Neuronal stem cell (in vitro differentiated cells): ENCODE results near the gene KLK10.

Experiments
- DNase-seq: peaks from one replicate; pipeline ENCODE4 v3.0.0-alpha.2; 2013; ENCODE audit warnings: low spot score
- H2AFZ ChIP-seq: one replicate; pipeline ENCODE4 v1.6.1; 2013; ENCODE audit warnings: mild to moderate bottlenecking, low read length, inconsistent platforms
- H2AK5ac ChIP-seq: 2 replicates; pipeline ENCODE4 v1.6.1; 2013; ENCODE audit warnings: low read depth, mild to moderate bottlenecking, inconsistent platforms, low read length, moderate library complexity, mixed read lengths
- H2BK120ac ChIP-seq: 2 replicates; pipeline ENCODE4 v1.6.1; 2013; ENCODE audit warnings: low read depth, mild to moderate bottlenecking, inconsistent platforms, low read length, moderate library complexity, mixed read lengths
- H2BK12ac ChIP-seq: one replicate; pipeline ENCODE4 v1.6.1; 2013; ENCODE audit warnings: low read length, inconsistent platforms
- H2BK15ac ChIP-seq: 2 replicates; pipeline ENCODE4 v1.6.1; 2013; ENCODE audit warnings: mild to moderate bottlenecking, low read length, inconsistent platforms, mixed read lengths
- H2BK5ac ChIP-seq: one replicate; pipeline ENCODE4 v1.6.1; 2013; ENCODE audit warnings: inconsistent platforms, mild to moderate bottlenecking, low read length, moderate library complexity
- H3K14ac ChIP-seq: one replicate; pipeline ENCODE4 v1.6.1; 2013; ENCODE audit warnings: low read length, inconsistent platforms
- H3K18ac ChIP-seq: 2 replicates; pipeline ENCODE4 v1.6.1; 2013; ENCODE audit warnings: low read length, inconsistent platforms
- H3K23ac ChIP-seq: 2 replicates; pipeline ENCODE4 v1.6.1; 2013; ENCODE audit warnings: low read depth, mild to moderate bottlenecking, mixed read lengths, low read length, inconsistent platforms; ENCODE audit not compliant: poor library complexity
- H3K27ac ChIP-seq: replicated peaks from 3 replicates; pipeline ENCODE4 v1.5.1; 2013; ENCODE audit warnings: low read length, inconsistent platforms
- H3K27me3 ChIP-seq, 3 experiments: 2 replicates each; pipeline ENCODE4 v1.6.1; 2013; ENCODE audit warnings: low read length in 3 of 3, mild to moderate bottlenecking in 2 of 3, inconsistent platforms in 1 of 3, low read depth in 1 of 3, mixed read lengths in 1 of 3, moderate library complexity in 1 of 3; ENCODE audit not compliant: control insufficient read depth in 3 of 3, insufficient read depth in 3 of 3
- H3K36me3 ChIP-seq, 2 donors: replicated peaks in 1 of 2; 2 replicates each; pipeline ENCODE4 v1.6.1; 2013; ENCODE audit warnings: low read length in 2 of 2; ENCODE audit not compliant: control insufficient read depth in 2 of 2, insufficient read depth in 2 of 2
- H3K4ac ChIP-seq: 2 replicates; pipeline ENCODE4 v1.6.1; 2013; ENCODE audit warnings: inconsistent platforms, mild to moderate bottlenecking, low read length, moderate library complexity
- H3K4me1 ChIP-seq, 2 donors: 1 replicate in 1 of 2; 2 replicates in 1 of 2; pipeline ENCODE4 v1.6.1; 2013; ENCODE audit warnings: low read length in 2 of 2, low read depth in 1 of 2; ENCODE audit not compliant: control insufficient read depth in 2 of 2, insufficient read depth in 1 of 2
- H3K4me2 ChIP-seq: one replicate; pipeline ENCODE4 v1.6.1; 2013; ENCODE audit warnings: mild to moderate bottlenecking, low read length, inconsistent platforms; ENCODE audit not compliant: insufficient read depth, poor library complexity, severe bottlenecking
- H3K4me3 ChIP-seq, 2 donors: 2 replicates each; pipeline ENCODE4 v1.5.1; 2013; ENCODE audit warnings: low read length in 2 of 2, mild to moderate bottlenecking in 2 of 2, inconsistent platforms in 1 of 2, moderate library complexity in 1 of 2
- H3K79me1 ChIP-seq: one replicate; pipeline ENCODE4 v1.6.1; 2013; ENCODE audit warnings: low read depth, mild to moderate bottlenecking, inconsistent platforms, low read length, moderate library complexity
- H3K9ac ChIP-seq: one replicate; pipeline ENCODE4 v1.6.1; 2013; ENCODE audit warnings: mild to moderate bottlenecking, low read depth, low read length, inconsistent platforms; ENCODE audit not compliant: poor library complexity
- H3K9me3 ChIP-seq, 2 donors: replicated peaks in 1 of 2; 2 replicates each; pipeline versions ENCODE3 to v1.6.1; 2013; ENCODE audit warnings: low read length in 2 of 2, mild to moderate bottlenecking in 2 of 2, inconsistent platforms in 1 of 2, low read depth in 1 of 2, mixed read lengths in 1 of 2, moderate library complexity in 1 of 2; ENCODE audit not compliant: control insufficient read depth in 2 of 2, insufficient read depth in 1 of 2
- H4K8ac ChIP-seq: one replicate; pipeline ENCODE4 v1.6.1; 2013; ENCODE audit warnings: low read depth, mild to moderate bottlenecking, inconsistent platforms, low read length, moderate library complexity
- H4K91ac ChIP-seq: one replicate; pipeline ENCODE4 v1.6.1; 2013; ENCODE audit warnings: low read length, low read depth, mild to moderate bottlenecking, inconsistent platforms; ENCODE audit not compliant: poor library complexity
- WGBS, 2 donors: extraction: QIAGEN DNeasy Blood & Tissue Kit; methylation state at CpG; one replicate each; pipeline ENCODE4 v1.1.7; 2013; ENCODE audit warnings: missing lambda C conversion rate in 2 of 2, mixed read lengths in 1 of 2; ENCODE audit not compliant: insufficient read length in 2 of 2, insufficient replicate concordance in 1 of 2; ENCODE audit errors: extremely low coverage in 2 of 2; 5-methylcytosine and 5-hydroxymethylcytosine counted together

Gene KLK10

GRCh38 chr19:50982186-50982585 is 37.3 kb downstream of the KLK10 start:
- H3K79me1 ChIP-seq, result no peaks in the 10 kb centered on the region
- H2AK5ac ChIP-seq, result peak overlapping the region; percentile 78
- no peaks in the 10 kb centered on the region for H3K36me3 ChIP-seq
- WGBS, 2 donors, result no CpG with 5 or more reads among the region's 4 CpGs
- no peak overlapping the region for H3K9ac ChIP-seq
- peak overlapping the region; percentile 36 for H2BK12ac ChIP-seq
- no peak overlapping the region for H3K4me3 ChIP-seq
- H3K27me3 ChIP-seq, result peaks cover 0 to 14% (median 6%) of the 10 kb centered on the region in 3 experiments
- DNase-seq, result no peak
- no peak overlapping the region for H4K8ac ChIP-seq
- H3K14ac ChIP-seq, result no peak overlapping the region
- no peak overlapping the region for H3K23ac ChIP-seq
- H3K9me3 ChIP-seq, result no peaks in the 10 kb centered on the region
- H3K4me2 ChIP-seq, result no peak overlapping the region
- H4K91ac ChIP-seq, result no peak overlapping the region
- H2AFZ ChIP-seq, result no peak overlapping the region
- H3K4me1 ChIP-seq, result peaks cover 0 to 12% of the 10 kb centered on the region in 2 donors
- H2BK120ac ChIP-seq, result no peak overlapping the region
- no peak overlapping the region for H3K4ac ChIP-seq
- no peak overlapping the region for H2BK15ac ChIP-seq
- H3K27ac ChIP-seq, result no peak overlapping the region
- peak overlapping the region; percentile 83 for H2BK5ac ChIP-seq
- H3K18ac ChIP-seq, result peak overlapping the region; percentile 66

- WGBS, 2 donors, result no CpG with 5 or more reads among the region's 11 CpGs
- Histone ChIP-seq H2BK5ac (peak overlapping the region; percentile 83), H2BK15ac (no peak overlapping the region), H3K4ac (no peak overlapping the region), H4K91ac (no peak overlapping the region), H3K9ac (no peak overlapping the region), H3K18ac (no peak overlapping the region), H2BK12ac (no peak overlapping the region), H3K23ac (no peak overlapping the region), H3K14ac (no peak overlapping the region), H3K36me3 (no peaks in the 10 kb centered on the region), H3K4me1 (peaks cover 0 to 12% of the 10 kb centered on the region in 2 donors), H3K9me3 (no peaks in the 10 kb centered on the region), H3K4me2 (no peak overlapping the region), H3K79me1 (no peaks in the 10 kb centered on the region), H4K8ac (no peak overlapping the region), H2AK5ac (no peak overlapping the region), H2BK120ac (no peak overlapping the region), H3K4me3 (no peak overlapping the region), H2AFZ (no peak overlapping the region), H3K27me3 (peaks cover 0 to 14% (median 6%) of the 10 kb centered on the region in 3 experiments), H3K27ac (no peak overlapping the region)
- DNase-seq, result no peak
Observed at GRCh38 chr19:50981587-50982146, 37.8 kb downstream of the KLK10 start.

GRCh38 chr19:50980208-50980607 is 39.3 kb downstream of the KLK10 start:
- Histone ChIP-seq H3K4me2 (no peak overlapping the region), H2BK12ac (no peak overlapping the region), H3K27ac (no peak overlapping the region), H4K91ac (no peak overlapping the region), H3K36me3 (no peaks in the 10 kb centered on the region), H3K4me3 (no peak overlapping the region), H4K8ac (no peak overlapping the region), H2AK5ac (no peak overlapping the region), H3K9me3 (no peaks in the 10 kb centered on the region), H3K9ac (no peak overlapping the region), H3K4ac (no peak overlapping the region), H2AFZ (no peak overlapping the region), H3K14ac (peak overlapping the region; percentile 25), H3K79me1 (no peaks in the 10 kb centered on the region), H2BK120ac (no peak overlapping the region), H3K23ac (peak overlapping the region; percentile 29), H2BK15ac (peak overlapping the region; percentile 27), H3K27me3 (peaks cover 0 to 14% (median 6%) of the 10 kb centered on the region in 3 experiments), H3K4me1 (peaks cover 0 to 12% of the 10 kb centered on the region in 2 donors), H2BK5ac (no peak overlapping the region), H3K18ac (no peak overlapping the region)
- WGBS, 2 donors, result no CpG with 5 or more reads among the region's 13 CpGs
- DNase-seq, result no peak

- no peak overlapping the region for H3K9ac ChIP-seq
- no peak overlapping the region for H2BK120ac ChIP-seq
- H2AFZ ChIP-seq, result no peak overlapping the region
- no peak overlapping the region for H3K18ac ChIP-seq
- peaks cover 0 to 12% of the 10 kb centered on the region in 2 donors for H3K4me1 ChIP-seq
- no peaks in the 10 kb centered on the region for H3K9me3 ChIP-seq
- H3K4me2 ChIP-seq, result no peak overlapping the region
- H3K27ac ChIP-seq, result no peak overlapping the region
- no peak overlapping the region for H4K91ac ChIP-seq
- H3K14ac ChIP-seq, result peak overlapping the region; percentile 44
- no peak overlapping the region for H2BK12ac ChIP-seq
- DNase-seq, result no peak
- H3K4ac ChIP-seq, result no peak overlapping the region
- no peak overlapping the region for H3K4me3 ChIP-seq
- no peak overlapping the region for H2BK5ac ChIP-seq
- H3K27me3 ChIP-seq, result peaks cover 0 to 14% (median 6%) of the 10 kb centered on the region in 3 experiments
- H2BK15ac ChIP-seq, result peak overlapping the region; percentile 27
- no peak overlapping the region for H4K8ac ChIP-seq
- WGBS, 2 donors, result no CpG with 5 or more reads among the region's 8 CpGs
- no peaks in the 10 kb centered on the region for H3K36me3 ChIP-seq
- H3K79me1 ChIP-seq, result no peaks in the 10 kb centered on the region
- H3K23ac ChIP-seq, result no peak overlapping the region
- no peak overlapping the region for H2AK5ac ChIP-seq
Observed at GRCh38 chr19:50979758-50980157, 39.8 kb downstream of the KLK10 start.
